Right lobe of liver (tissue), 6 donors: ENCODE results near the gene TGFA. TPM values are rescaled to one million over a fixed set of nuclear protein-coding genes. Genes with fewer than 3 reads are reported as not detected.

Source experiments
- ATAC-seq, 4 donors: fragments of 200-7000 bp; cut with Tn5 transposase; one replicate each; pipeline ENCODE4 v1.9.1; 2020; ENCODE audit warnings: mild to moderate bottlenecking in 4 of 4, moderate library complexity in 4 of 4
- DNase-seq, 3 donors: peaks; one replicate each; pipeline ENCODE4 v3.0.0-alpha.2; 2020
- H3K27ac ChIP-seq, 3 donors: fragments of 200-600 bp; one replicate each; pipeline ENCODE4 v1.8.0; 2022
- H3K27me3 ChIP-seq, 2 donors: fragments of 200-600 bp; one replicate each; pipeline ENCODE4 v1.8.0; 2022
- H3K36me3 ChIP-seq, 4 donors: fragments of 200-600 bp; sonication (generic) in 1 of 4; one replicate each; pipeline versions ENCODE4 v1.5.1 to v1.8.0; 2017 to 2022; ENCODE audit warnings: control low read depth in 1 of 4
- H3K4me1 ChIP-seq, 4 donors: fragments of 200-600 bp; sonication (generic) in 1 of 4; one replicate each; pipeline versions ENCODE4 v1.5.1 to v1.8.0; 2017 to 2022; ENCODE audit warnings: control low read depth in 1 of 4
- H3K4me3 ChIP-seq, 3 donors: fragments of 200-600 bp; one replicate each; pipeline ENCODE4 v1.8.0; 2022
- H3K9me3 ChIP-seq, 4 donors: fragments of 200-600 bp; sonication (generic) in 1 of 4; one replicate each; pipeline versions ENCODE4 v1.5.1 to v1.8.0; 2017 to 2022; ENCODE audit warnings: control low read depth in 1 of 4
- CTCF ChIP-seq, 4 donors: fragments of 200-600 bp in 3 of 4; fragments of 450-650 bp in 1 of 4; IDR thresholded peaks; one replicate each; pipeline versions ENCODE4 v1.5.1 to v1.8.0; 2016 to 2022; ENCODE audit warnings: antibody characterized with exemption in 4 of 4, mild to moderate bottlenecking in 2 of 4
- POLR2A ChIP-seq: fragments of 450-650 bp; IDR thresholded peaks from one replicate; pipeline ENCODE4 v1.6.1; 2017; ENCODE audit warnings: antibody characterized with exemption, mild to moderate bottlenecking
- WGBS: methylation state at CpG from one replicate; pipeline ENCODE4 v1.1.6; 2018; ENCODE audit warnings: low coverage, low lambda C conversion rate; ENCODE audit not compliant: insufficient coverage; ENCODE audit errors: missing lambda C conversion rate; 5-methylcytosine and 5-hydroxymethylcytosine counted together
- intact Hi-C, 2 donors: fragments of 100-400 bp; cut with DNase I; formaldehyde crosslinking; loops; one replicate each; pipeline versions ENCODE4 v1.11.2 to v1.14.1; 2022
- total RNA-seq, 6 experiments: library from RNA; depleted of rRNA in 2 of 6; stranded (reverse); fragments of >200 nt in 2 of 6; fragmentation: NEBNext Ultra II Directional in 3 of 6; extraction: Animal tissue kit (Norgen Biotek cat#: 25700) in 3 of 6; gene quantifications; one replicate each; pipeline versions ENCODE4 v1.1.0 to v1.2.4, GENCODE V29; 2016 to 2023
- donor health status: DM: no; HTN: yes; CAD: no.
- donor health status: DM: no; HTN: no; CAD: no.
- donor health status: DM: no; HTN: no; CAD: no.
- donor health status: DM: no; HTN: yes; CAD: no.
- donor health status: DM: no; HTN: yes; CAD: no.

TGFA gene
- total RNA-seq, 6 experiments from 2014 or later, result 2.1 to 5.1 (median 4.4) TPM

- Histone ChIP-seq H3K9me3 (no peaks in the 10 kb centered on the region), H3K36me3 (no peaks in the 10 kb centered on the region), H3K27ac (no peak overlapping the region), H3K4me3 (no peak overlapping the region), H3K27me3 (no peaks in the 10 kb centered on the region), H3K4me1 (no peaks in the 10 kb centered on the region)
- TF ChIP-seq POLR2A (no peak), CTCF (IDR thresholded peaks at IDR 0.05) (no peak)
- intact Hi-C loops, result no loop called here
- DNase-seq, result no peak
- WGBS, result 100% methylated on average over 1 of the region's 1 CpG
- no peak for ATAC-seq
Observed at GRCh38 chr2:70501215-70501614, 52.4 kb downstream of the TGFA start.

- Histone ChIP-seq H3K36me3 (no peaks in the 10 kb centered on the region), H3K9me3 (no peaks in the 10 kb centered on the region), H3K27me3 (no peaks in the 10 kb centered on the region), H3K27ac (no peak overlapping the region), H3K4me1 (no peaks in the 10 kb centered on the region), H3K4me3 (no peak overlapping the region)
- WGBS, result 67% methylated on average over 4 of the region's 7 CpGs
- TF ChIP-seq CTCF (IDR thresholded peaks at IDR 0.05) (no peak), POLR2A (no peak)
- intact Hi-C loops, result no loop called here
- DNase-seq (no peak), ATAC-seq (no peak)
Observed at GRCh38 chr2:70499253-70499652, 54.4 kb downstream of the TGFA start.

GRCh38 chr2:70498528-70498927, 55.1 kb downstream of the TGFA start:
- no peak overlapping the region for H3K4me3 ChIP-seq
- no peaks in the 10 kb centered on the region for H3K27me3 ChIP-seq
- no peaks in the 10 kb centered on the region for H3K36me3 ChIP-seq
- ATAC-seq (no peak), DNase-seq (no peak)
- no peak for TF ChIP-seq POLR2A
- TF ChIP-seq CTCF (IDR thresholded peaks at IDR 0.05), result no peak
- intact Hi-C loops, result no loop called here
- H3K9me3 ChIP-seq, result no peaks in the 10 kb centered on the region
- 64% methylated on average over 1 of the region's 1 CpG for WGBS
- H3K27ac ChIP-seq, result no peak overlapping the region
- H3K4me1 ChIP-seq, result no peaks in the 10 kb centered on the region

GRCh38 chr2:70498054-70498453, 55.6 kb downstream of the TGFA start:
- no peaks in the 10 kb centered on the region for H3K36me3 ChIP-seq
- H3K4me3 ChIP-seq, result no peak overlapping the region
- DNase-seq (no peak), ATAC-seq (no peak)
- H3K4me1 ChIP-seq, result no peaks in the 10 kb centered on the region
- intact Hi-C loops, result no loop called here
- TF ChIP-seq CTCF (IDR thresholded peaks at IDR 0.05), result no peak
- no peak for TF ChIP-seq POLR2A
- H3K9me3 ChIP-seq, result no peaks in the 10 kb centered on the region
- no peaks in the 10 kb centered on the region for H3K27me3 ChIP-seq
- no peak overlapping the region for H3K27ac ChIP-seq

GRCh38 chr2:70496819-70497218, 56.8 kb downstream of the TGFA start:
- no peak for TF ChIP-seq CTCF (IDR thresholded peaks at IDR 0.05)
- TF ChIP-seq POLR2A, result no peak
- no peak for DNase-seq
- Histone ChIP-seq H3K36me3 (no peaks in the 10 kb centered on the region), H3K27me3 (no peaks in the 10 kb centered on the region), H3K4me3 (no peak overlapping the region), H3K4me1 (no peaks in the 10 kb centered on the region), H3K9me3 (no peaks in the 10 kb centered on the region), H3K27ac (no peak overlapping the region)
- ATAC-seq, result no peak
- intact Hi-C loops, result no loop called here
- 69% methylated on average over 5 of the region's 5 CpGs for WGBS
